DND-41 (cell line): ENCODE results near the gene SLC35A4.

Source experiments
- CTCF ChIP-seq: IDR thresholded peaks from 2 replicates; pipeline ENCODE4 v1.5.1; 2012; ENCODE audit warnings: borderline replicate concordance, low read length, moderate library complexity, mild to moderate bottlenecking; ENCODE audit not compliant: poor library complexity, severe bottlenecking; ENCODE audit errors: extremely low read depth
- EZH2 ChIP-seq: IDR thresholded peaks from 3 replicates; pipeline ENCODE4 v1.6.1; 2012; ENCODE audit warnings: borderline replicate concordance, low read depth, mild to moderate bottlenecking, moderate library complexity, low read length, inconsistent platforms; ENCODE audit not compliant: severe bottlenecking

GRCh38 chr5:140611020-140611521 lies 46.4 kb downstream of the SLC35A4 start:
- TF ChIP-seq CTCF (no peak), EZH2 (no peak)
